Transverse colon (tissue), 4 donors: Measurements from ENCODE around the gene PVALEF. TPM values are rescaled to one million over a fixed set of nuclear protein-coding genes. Genes with fewer than 3 reads are reported as not detected.

Experiments used
- DNase-seq: peaks from one replicate; pipeline ENCODE4 v3.0.0-alpha.2; 2019
- H3K27ac ChIP-seq, 4 donors: fragments of 200-600 bp; sonication (generic); 2 replicates each; pipeline ENCODE4 v1.5.1; 2016 to 2018; ENCODE audit warnings: inconsistent platforms in 4 of 4
- H3K27me3 ChIP-seq: fragments of 200-600 bp; sonication (generic); 2 replicates; pipeline ENCODE4 v1.5.1; 2017; ENCODE audit warnings: inconsistent platforms
- H3K36me3 ChIP-seq, 4 donors: fragments of 200-600 bp; sonication (generic); 2 replicates each; pipeline ENCODE4 v1.5.1; 2017 to 2019; ENCODE audit warnings: inconsistent platforms in 4 of 4
- H3K4me1 ChIP-seq, 4 donors: fragments of 200-600 bp; sonication (generic); 2 replicates each; pipeline ENCODE4 v1.5.1; 2017 to 2020; ENCODE audit warnings: inconsistent platforms in 4 of 4
- H3K4me3 ChIP-seq, 4 donors: fragments of 200-600 bp; sonication (generic); 1 replicate in 1 of 4; 2 replicates in 3 of 4; pipeline versions ENCODE4 v1.5.1 to v1.6.1; 2017 to 2019; ENCODE audit warnings: inconsistent platforms in 4 of 4
- H3K9me3 ChIP-seq, 2 donors: fragments of 200-600 bp; sonication (generic); 2 replicates each; pipeline ENCODE4 v1.5.1; 2017 to 2019; ENCODE audit warnings: inconsistent platforms in 2 of 2
- EP300 ChIP-seq: sonication (generic); formaldehyde crosslinking; IDR thresholded peaks from one replicate; pipeline ENCODE4 v1.6.1; 2017; ENCODE audit warnings: antibody characterized with exemption, low read depth
- POLR2A ChIP-seq: fragments of 450-650 bp; IDR thresholded peaks from one replicate; pipeline ENCODE4 v1.6.1; 2016; ENCODE audit warnings: antibody characterized with exemption, mild to moderate bottlenecking, moderate library complexity
- POLR2AphosphoS5 ChIP-seq, 3 donors: sonication (generic); formaldehyde crosslinking; IDR thresholded peaks; one replicate each; pipeline ENCODE4 v1.6.1; 2016; ENCODE audit warnings: antibody characterized with exemption in 3 of 3
- WGBS, 2 donors: methylation state at CpG; one replicate each; pipeline ENCODE4 v1.1.5; 2018; ENCODE audit warnings: low coverage in 1 of 2; 5-methylcytosine and 5-hydroxymethylcytosine counted together
- in situ Hi-C, 4 donors: fragments of 200-750 bp; cut with MboI; loops; one replicate each; pipeline versions ENCODE4 v1.15.0 to v1.15.1; 2017; ENCODE audit warnings: low sequenced_read_pairs in 3 of 4, low pct_ligation_motif_present in 1 of 4, low pct_unique_long_range_greater_than_20kb in 1 of 4
- intact Hi-C: fragments of 100-400 bp; cut with DNase I; formaldehyde crosslinking; loops from one replicate; pipeline ENCODE4 v1.15.1; 2023; ENCODE audit warnings: low total_unique reads
- total RNA-seq, 4 donors: library from RNA; depleted of rRNA; stranded (reverse); fragments of >200 nt; gene quantifications; one replicate each; pipeline ENCODE4 v1.1.0, GENCODE V29; 2016
- TF ChIP-seq, protein P1 (sequence below), 5 experiments: fragments of 200-600 bp in 3 of 5; fragments of 450-650 bp in 2 of 5; sonication (generic) in 3 of 5; IDR thresholded peaks; 1 replicate in 2 of 5; 2 replicates in 3 of 5; pipeline ENCODE4 v1.5.1; 2016 to 2017; ENCODE audit warnings: antibody characterized with exemption in 5 of 5, inconsistent platforms in 3 of 5, mild to moderate bottlenecking in 2 of 5, moderate library complexity in 1 of 5

Gene PVALEF
- total RNA-seq, 4 donors from 2014 or later, result not detected

DNA sequence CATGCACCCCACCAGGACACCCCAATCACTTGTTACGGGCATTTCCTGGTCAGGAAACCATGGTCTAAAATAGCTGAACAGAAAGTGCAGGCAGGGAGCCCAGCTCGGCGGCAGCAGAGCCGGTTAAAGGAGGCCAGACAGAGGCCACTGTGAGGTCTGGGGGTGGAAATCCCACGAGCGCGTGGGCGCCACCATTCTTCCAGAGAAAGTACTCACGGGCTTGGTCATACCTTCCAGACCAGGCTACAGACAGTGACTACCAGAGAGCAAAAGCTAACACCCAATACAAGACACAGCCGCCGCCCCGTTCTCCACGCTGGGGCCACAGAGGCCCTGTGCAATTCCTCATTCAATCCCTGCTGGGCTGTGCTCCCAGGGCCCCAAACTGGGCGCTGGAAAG is 45.6 kb downstream of the PVALEF start:
- intact Hi-C loops, result no loop called here
- Histone ChIP-seq H3K4me1 (no peaks in the 10 kb centered on the region), H3K4me3 (no peak overlapping the region), H3K27ac (no peak overlapping the region), H3K9me3 (no peaks in the 10 kb centered on the region), H3K36me3 (no peaks in the 10 kb centered on the region), H3K27me3 (no peaks in the 10 kb centered on the region)
- TF ChIP-seq POLR2AphosphoS5 (IDR thresholded peaks at IDR 0.05) (no peak), EP300 (no peak), POLR2A (no peak)
- TF ChIP-seq, protein P1, sequence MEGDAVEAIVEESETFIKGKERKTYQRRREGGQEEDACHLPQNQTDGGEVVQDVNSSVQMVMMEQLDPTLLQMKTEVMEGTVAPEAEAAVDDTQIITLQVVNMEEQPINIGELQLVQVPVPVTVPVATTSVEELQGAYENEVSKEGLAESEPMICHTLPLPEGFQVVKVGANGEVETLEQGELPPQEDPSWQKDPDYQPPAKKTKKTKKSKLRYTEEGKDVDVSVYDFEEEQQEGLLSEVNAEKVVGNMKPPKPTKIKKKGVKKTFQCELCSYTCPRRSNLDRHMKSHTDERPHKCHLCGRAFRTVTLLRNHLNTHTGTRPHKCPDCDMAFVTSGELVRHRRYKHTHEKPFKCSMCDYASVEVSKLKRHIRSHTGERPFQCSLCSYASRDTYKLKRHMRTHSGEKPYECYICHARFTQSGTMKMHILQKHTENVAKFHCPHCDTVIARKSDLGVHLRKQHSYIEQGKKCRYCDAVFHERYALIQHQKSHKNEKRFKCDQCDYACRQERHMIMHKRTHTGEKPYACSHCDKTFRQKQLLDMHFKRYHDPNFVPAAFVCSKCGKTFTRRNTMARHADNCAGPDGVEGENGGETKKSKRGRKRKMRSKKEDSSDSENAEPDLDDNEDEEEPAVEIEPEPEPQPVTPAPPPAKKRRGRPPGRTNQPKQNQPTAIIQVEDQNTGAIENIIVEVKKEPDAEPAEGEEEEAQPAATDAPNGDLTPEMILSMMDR (IDR thresholded peaks at IDR 0.05), result no peak
- 80 to 100% methylated on average over 1 to 14 of the region's 14 CpGs for WGBS, 2 donors
- no peak for DNase-seq
- in situ Hi-C loops, result no loop called here

DNA sequence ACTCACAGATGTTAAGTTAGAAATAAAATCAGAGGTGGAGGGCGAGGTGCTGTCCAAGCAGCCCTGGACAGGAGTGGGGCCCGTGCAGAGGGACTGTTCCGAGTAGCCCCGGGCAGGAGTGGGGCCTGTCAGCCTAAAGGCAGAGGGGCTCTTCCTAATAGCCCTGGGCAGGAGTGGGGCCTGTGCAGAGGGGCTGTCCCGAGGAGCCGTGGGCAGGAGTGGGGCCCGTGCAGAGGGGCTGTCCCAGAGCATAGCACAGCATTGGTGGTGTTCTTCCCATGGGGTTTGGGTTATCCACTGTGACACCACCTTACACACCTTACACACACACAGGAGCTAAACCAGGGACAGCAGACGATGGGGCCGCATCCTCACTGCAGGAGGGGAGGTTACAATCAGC is 47.1 kb downstream of the PVALEF start:
- no peak for DNase-seq
- Histone ChIP-seq H3K27ac (no peak overlapping the region), H3K9me3 (no peaks in the 10 kb centered on the region), H3K36me3 (no peaks in the 10 kb centered on the region), H3K27me3 (no peaks in the 10 kb centered on the region), H3K4me1 (no peaks in the 10 kb centered on the region), H3K4me3 (no peak overlapping the region)
- intact Hi-C loops (no loop called here), in situ Hi-C loops (no loop called here)
- WGBS, 2 donors, result 89 to 90% methylated on average over 4 to 9 of the region's 9 CpGs
- TF ChIP-seq POLR2A, result no peak
- TF ChIP-seq, protein P1 (IDR thresholded peaks at IDR 0.05), result no peak
- TF ChIP-seq EP300, result no peak
- no peak for TF ChIP-seq POLR2AphosphoS5 (IDR thresholded peaks at IDR 0.05)

DNA sequence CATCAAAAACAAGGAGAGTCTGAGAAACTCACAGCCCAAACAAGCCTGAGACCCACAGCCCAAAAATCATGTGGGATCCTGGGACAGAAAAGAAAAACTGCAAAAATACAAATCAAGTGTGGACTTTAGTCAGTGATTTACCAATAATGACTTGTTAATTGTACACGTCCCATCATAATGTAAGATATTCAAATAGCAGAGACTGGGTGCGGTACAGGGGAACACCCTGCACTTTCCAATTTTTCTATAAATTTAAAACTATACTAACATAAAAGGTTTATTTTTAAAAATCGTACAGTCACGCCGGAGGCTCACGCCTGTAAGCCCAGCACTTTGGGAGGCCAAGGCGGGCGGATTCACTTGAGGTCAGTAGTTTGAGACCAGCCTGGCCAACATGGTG is 48.7 kb downstream of the PVALEF start:
- TF ChIP-seq EP300, result no peak
- TF ChIP-seq POLR2A, result no peak
- TF ChIP-seq POLR2AphosphoS5 (IDR thresholded peaks at IDR 0.05), result no peak
- TF ChIP-seq, protein P1 (IDR thresholded peaks at IDR 0.05), result no peak
- in situ Hi-C loops (no loop called here), intact Hi-C loops (no loop called here)
- Histone ChIP-seq H3K4me1 (no peaks in the 10 kb centered on the region), H3K9me3 (no peaks in the 10 kb centered on the region), H3K4me3 (no peak overlapping the region), H3K27me3 (no peaks in the 10 kb centered on the region), H3K36me3 (no peaks in the 10 kb centered on the region), H3K27ac (no peak overlapping the region)
- DNase-seq, result no peak
- WGBS, 2 donors, result 90% methylated on average over 8 of the region's 8 CpGs

DNA sequence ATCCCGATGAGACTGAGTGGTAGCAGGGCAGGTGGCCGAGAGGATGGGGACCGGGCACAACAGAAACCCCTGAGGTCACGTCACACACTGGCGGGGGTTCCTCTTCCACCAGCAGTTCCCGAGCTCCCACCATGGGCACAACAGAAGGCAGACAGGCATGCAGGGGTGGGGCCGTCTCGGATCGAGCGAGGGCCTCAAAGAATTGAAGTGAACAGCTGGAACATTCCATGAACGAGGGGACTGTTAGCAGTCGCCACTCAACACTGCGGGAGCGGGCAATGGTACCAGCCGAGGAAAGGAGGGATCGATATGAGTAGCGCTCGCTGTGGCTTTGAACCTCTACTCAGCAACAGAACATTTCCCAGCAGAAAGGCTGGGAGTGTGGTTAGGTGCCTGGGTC is 52.2 kb downstream of the PVALEF start:
- 93 to 95% methylated on average over 7 to 18 of the region's 18 CpGs for WGBS, 2 donors
- Histone ChIP-seq H3K27me3 (no peaks in the 10 kb centered on the region), H3K27ac (no peak overlapping the region), H3K9me3 (no peaks in the 10 kb centered on the region), H3K4me3 (no peak overlapping the region), H3K36me3 (no peaks in the 10 kb centered on the region), H3K4me1 (peaks cover 9 to 13% (median 13%) of the 10 kb centered on the region in 4 donors)
- intact Hi-C loops, result no loop called here
- DNase-seq, result no peak
- in situ Hi-C loops, result no loop called here
- TF ChIP-seq POLR2A, result no peak
- no peak for TF ChIP-seq POLR2AphosphoS5 (IDR thresholded peaks at IDR 0.05)

DNA sequence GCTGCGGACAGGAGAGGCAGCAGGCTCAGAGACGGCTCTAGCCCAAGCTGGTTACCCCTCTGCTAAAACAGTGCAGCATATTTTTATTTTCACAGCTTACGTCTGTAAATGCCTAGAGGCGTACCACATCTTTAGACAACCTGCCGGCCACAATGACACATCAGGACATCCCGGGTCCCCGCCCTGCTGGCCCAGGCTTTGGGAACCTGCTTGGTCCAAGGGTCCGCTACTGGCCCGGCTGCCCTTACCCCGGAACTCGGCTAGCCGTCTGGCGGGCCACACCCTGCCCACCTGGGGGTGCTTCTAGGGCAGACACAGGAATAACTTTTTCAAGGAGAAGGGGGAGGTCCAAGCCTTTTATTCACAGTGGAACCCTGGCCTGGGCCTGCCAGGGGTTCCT is 53.2 kb downstream of the PVALEF start:
- in situ Hi-C loops (no loop called here), intact Hi-C loops (no loop called here)
- H3K4me3 ChIP-seq, result no peak overlapping the region
- WGBS, 2 donors, result 84 to 94% methylated on average over 7 to 13 of the region's 13 CpGs
- no peaks in the 10 kb centered on the region for H3K27me3 ChIP-seq
- peaks cover 9 to 18% (median 17%) of the 10 kb centered on the region in 4 donors for H3K4me1 ChIP-seq
- TF ChIP-seq, protein P1 (IDR thresholded peaks at IDR 0.05), result no peak
- no peak for TF ChIP-seq EP300
- no peak for TF ChIP-seq POLR2AphosphoS5 (IDR thresholded peaks at IDR 0.05)
- TF ChIP-seq POLR2A, result no peak
- H3K36me3 ChIP-seq, result no peaks in the 10 kb centered on the region
- no peak for DNase-seq
- H3K9me3 ChIP-seq, result no peaks in the 10 kb centered on the region
- no peak overlapping the region for H3K27ac ChIP-seq
